GM23338 (cell line): ENCODE data around the gene NF1. TPM values are rescaled to one million over a fixed set of nuclear protein-coding genes. Genes with fewer than 3 reads are reported as not detected.

Experiments used
- ATAC-seq: fragments of 200-7000 bp; cut with Tn5 transposase; 3 replicates; pipeline ENCODE4 v1.9.1; 2020
- DNase-seq: peaks from one replicate; pipeline ENCODE4 v3.0.0-alpha.2; 2015; ENCODE audit warnings: low spot score
- H2AFZ ChIP-seq: fragments of 200-600 bp; sonication (generic); 2 replicates; pipeline ENCODE4 v1.8.0; 2016; ENCODE audit warnings: antibody characterized with exemption, mild to moderate bottlenecking, moderate library complexity
- H3F3A ChIP-seq: fragments of 200-600 bp; sonication (generic); replicated peaks from 2 replicates; pipeline ENCODE4 v1.8.0; 2017; ENCODE audit warnings: antibody characterized with exemption, mixed run types, low read depth
- H3K27ac ChIP-seq: fragments of 200-600 bp; sonication (generic); 2 replicates; pipeline ENCODE4 v1.6.1; 2016; ENCODE audit warnings: low read depth
- H3K27me3 ChIP-seq: fragments of 200-600 bp; sonication (generic); 2 replicates; pipeline ENCODE4 v1.8.0; 2016; ENCODE audit warnings: mild to moderate bottlenecking, mixed run types, moderate library complexity; ENCODE audit not compliant: insufficient read depth
- H3K36me3 ChIP-seq: fragments of 200-600 bp; sonication (generic); 2 replicates; pipeline ENCODE4 v1.8.0; 2016; ENCODE audit warnings: mild to moderate bottlenecking; ENCODE audit not compliant: insufficient read depth
- H3K4me1 ChIP-seq: fragments of 200-600 bp; sonication (generic); 2 replicates; pipeline ENCODE4 v1.8.0; 2016; ENCODE audit warnings: mild to moderate bottlenecking, moderate library complexity; ENCODE audit not compliant: insufficient read depth
- H3K4me2 ChIP-seq: fragments of 200-600 bp; sonication (generic); 2 replicates; pipeline ENCODE4 v1.7.1; 2017; ENCODE audit warnings: mixed run types
- H3K4me3 ChIP-seq: fragments of 200-600 bp; sonication (generic); 2 replicates; pipeline ENCODE4 v1.6.1; 2016; ENCODE audit warnings: mixed run types
- H3K79me2 ChIP-seq: fragments of 200-600 bp; sonication (generic); replicated peaks from 2 replicates; pipeline ENCODE4 v1.8.0; 2017; ENCODE audit warnings: mild to moderate bottlenecking; ENCODE audit not compliant: insufficient read depth
- H3K9me2 ChIP-seq: fragments of 200-600 bp; sonication (generic); 2 replicates; pipeline ENCODE4 v1.8.0; 2017; ENCODE audit not compliant: insufficient read depth
- H4K20me1 ChIP-seq: fragments of 200-600 bp; sonication (generic); replicated peaks from 2 replicates; pipeline ENCODE4 v1.8.0; 2017; ENCODE audit warnings: mild to moderate bottlenecking; ENCODE audit not compliant: insufficient read depth
- H3K27ac Mint-ChIP-seq: 2 replicates; pipeline ENCODE4 v1.8.0; 2020; ENCODE audit warnings: inconsistent platforms, mild to moderate bottlenecking, moderate library complexity, mixed read lengths
- H3K27me3 Mint-ChIP-seq: 3 replicates; pipeline ENCODE4 v1.8.0; 2022; ENCODE audit warnings: low read depth, mild to moderate bottlenecking, moderate library complexity, mixed read lengths, inconsistent platforms; ENCODE audit not compliant: insufficient read depth, poor library complexity
- H3K36me3 Mint-ChIP-seq: 3 replicates; pipeline ENCODE4 v1.8.0; 2021; ENCODE audit warnings: low read depth, mild to moderate bottlenecking, inconsistent platforms, moderate library complexity, mixed read lengths
- H3K4me1 Mint-ChIP-seq: 3 replicates; pipeline ENCODE4 v1.8.0; 2020; ENCODE audit warnings: mild to moderate bottlenecking, inconsistent platforms, mixed read lengths
- H3K4me3 Mint-ChIP-seq: 3 replicates; pipeline ENCODE4 v1.8.0; 2021; ENCODE audit warnings: moderate library complexity, mild to moderate bottlenecking, inconsistent platforms, mixed read lengths
- H3K9me3 Mint-ChIP-seq: 3 replicates; pipeline ENCODE4 v1.8.0; 2020; ENCODE audit warnings: moderate library complexity, mild to moderate bottlenecking, inconsistent platforms, mixed read lengths
- CREB1 ChIP-seq: fragments of 250-450 bp; sonication (Bioruptor Pico); IDR thresholded peaks from 2 replicates; pipeline ENCODE4 v1.5.0; 2020; ENCODE audit warnings: low read depth, mild to moderate bottlenecking, moderate library complexity
- EZH2 ChIP-seq: fragments of 200-600 bp; sonication (generic); IDR thresholded peaks from one replicate; pipeline ENCODE4 v1.8.0; 2017; ENCODE audit warnings: antibody characterized with exemption, mild to moderate bottlenecking, low read depth; ENCODE audit not compliant: unreplicated experiment
- EZH2phosphoT487 ChIP-seq: fragments of 200-600 bp; sonication (generic); IDR thresholded peaks from one replicate; pipeline ENCODE4 v1.8.1; 2018; ENCODE audit warnings: antibody characterized with exemption; ENCODE audit not compliant: unreplicated experiment
- JUNB ChIP-seq: IDR thresholded peaks from one replicate; pipeline ENCODE4 v1.6.1; 2016; ENCODE audit warnings: antibody characterized with exemption; ENCODE audit not compliant: unreplicated experiment
- NANOG ChIP-seq: IDR thresholded peaks from 2 replicates; pipeline ENCODE4 v1.6.1; 2016; ENCODE audit warnings: antibody characterized with exemption, borderline replicate concordance
- REST ChIP-seq: IDR thresholded peaks from one replicate; pipeline ENCODE4 v1.6.1; 2018; ENCODE audit warnings: antibody characterized with exemption; ENCODE audit not compliant: unreplicated experiment
- STAT1 ChIP-seq: IDR thresholded peaks from one replicate; pipeline ENCODE4 v1.6.1; 2016; ENCODE audit warnings: antibody characterized with exemption; ENCODE audit not compliant: unreplicated experiment
- ZNF114 ChIP-seq: fragments of 250-450 bp; sonication (Bioruptor Pico); IDR thresholded peaks from 2 replicates; pipeline ENCODE4 v1.5.0; 2020; ENCODE audit warnings: mild to moderate bottlenecking, moderate library complexity
- ZNF331 ChIP-seq: fragments of 250-450 bp; sonication (Bioruptor Pico); IDR thresholded peaks from 2 replicates; pipeline ENCODE4 v1.5.0; 2020; ENCODE audit warnings: low read depth, mild to moderate bottlenecking, moderate library complexity
- ZNF462 ChIP-seq: fragments of 250-450 bp; sonication (Bioruptor Pico); IDR thresholded peaks from 2 replicates; pipeline ENCODE4 v1.5.0; 2020; ENCODE audit warnings: mild to moderate bottlenecking, moderate library complexity
- polyA plus RNA-seq: library from polyadenylated mRNA; unstranded; fragments of >200 nt; fragmentation: Nextera tagmentation; extraction: Ambion mirVana; gene quantifications from 2 replicates; pipeline ENCODE4 v1.2.1, GENCODE V29; 2016
- total RNA-seq: library from RNA; depleted of rRNA; stranded (reverse); fragments of >200 nt; shearing (Covaris generic); gene quantifications from 2 replicates; pipeline ENCODE4 v1.2.3, GENCODE V29; 2014
- TF ChIP-seq, protein P1 (sequence below): IDR thresholded peaks from 2 replicates; pipeline ENCODE4 v1.6.1; 2016; ENCODE audit warnings: antibody characterized with exemption

Gene NF1
- total and polyA plus RNA-seq, 2 experiments from 2014 or later: 16.3 to 49.7 TPM

- no peaks in the 10 kb centered on the region for H3K9me2 ChIP-seq
- Mint-ChIP-seq H3K27ac (no peak overlapping the region), H3K9me3 (no peaks in the 10 kb centered on the region), H3K4me3 (no peak overlapping the region), H3K27me3 (peaks cover 4% of the 10 kb centered on the region), H3K36me3 (peaks cover 19% of the 10 kb centered on the region), H3K4me1 (no peaks in the 10 kb centered on the region)
- no peak for ATAC-seq
- no peak overlapping the region for H2AFZ ChIP-seq
- no peak overlapping the region for H3K27ac ChIP-seq
- no peaks in the 10 kb centered on the region for H3F3A ChIP-seq
- H3K27me3 ChIP-seq: no peaks in the 10 kb centered on the region
- no peak overlapping the region for H3K4me2 ChIP-seq
- no peak for DNase-seq
- TF ChIP-seq ZNF114: no peak
- no peak for TF ChIP-seq EZH2phosphoT487
- no peak for TF ChIP-seq JUNB
- no peak for TF ChIP-seq EZH2
- no peaks in the 10 kb centered on the region for H3K79me2 ChIP-seq
- no peaks in the 10 kb centered on the region for H4K20me1 ChIP-seq
- no peaks in the 10 kb centered on the region for H3K4me1 ChIP-seq
- H3K36me3 ChIP-seq: peaks cover 8% of the 10 kb centered on the region; the same call in 1 of the 2 replicates
- H3K4me3 ChIP-seq: no peak overlapping the region
Measured at GRCh38 chr17:31235110-31235509, 140.3 kb downstream of the NF1 start.

GRCh38 chr17:31236137-31236536 is 141.4 kb downstream of the NF1 start:
- H3K36me3 ChIP-seq: peaks cover 3% of the 10 kb centered on the region; the same call in 1 of the 2 replicates
- DNase-seq (no peak), ATAC-seq (no peak)
- no peaks in the 10 kb centered on the region for H4K20me1 ChIP-seq
- H3F3A ChIP-seq: no peaks in the 10 kb centered on the region
- H2AFZ ChIP-seq: no peak overlapping the region
- H3K27ac ChIP-seq: no peak overlapping the region
- Mint-ChIP-seq H3K27me3 (peaks cover 4% of the 10 kb centered on the region), H3K4me1 (no peaks in the 10 kb centered on the region), H3K36me3 (peaks cover 29% of the 10 kb centered on the region), H3K4me3 (no peak overlapping the region), H3K9me3 (no peaks in the 10 kb centered on the region), H3K27ac (no peak overlapping the region)
- H3K9me2 ChIP-seq: no peaks in the 10 kb centered on the region
- no peaks in the 10 kb centered on the region for H3K4me1 ChIP-seq
- H3K27me3 ChIP-seq: no peaks in the 10 kb centered on the region
- no peak overlapping the region for H3K4me2 ChIP-seq
- no peak overlapping the region for H3K4me3 ChIP-seq
- H3K79me2 ChIP-seq: no peaks in the 10 kb centered on the region
- TF ChIP-seq NANOG (no peak), ZNF462 (CRISPR knock-in tag) (no peak), CREB1 (CRISPR knock-in tag) (no peak), EZH2 (no peak), ZNF331 (CRISPR knock-in tag) (no peak), EZH2phosphoT487 (no peak), STAT1 (no peak), REST (no peak)
- TF ChIP-seq, protein P1, sequence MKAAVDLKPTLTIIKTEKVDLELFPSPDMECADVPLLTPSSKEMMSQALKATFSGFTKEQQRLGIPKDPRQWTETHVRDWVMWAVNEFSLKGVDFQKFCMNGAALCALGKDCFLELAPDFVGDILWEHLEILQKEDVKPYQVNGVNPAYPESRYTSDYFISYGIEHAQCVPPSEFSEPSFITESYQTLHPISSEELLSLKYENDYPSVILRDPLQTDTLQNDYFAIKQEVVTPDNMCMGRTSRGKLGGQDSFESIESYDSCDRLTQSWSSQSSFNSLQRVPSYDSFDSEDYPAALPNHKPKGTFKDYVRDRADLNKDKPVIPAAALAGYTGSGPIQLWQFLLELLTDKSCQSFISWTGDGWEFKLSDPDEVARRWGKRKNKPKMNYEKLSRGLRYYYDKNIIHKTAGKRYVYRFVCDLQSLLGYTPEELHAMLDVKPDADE: no peak
